Liver (tissue), 9 donors: ENCODE results near the gene NECTIN1. TPM values are rescaled to one million over a fixed set of nuclear protein-coding genes. Genes with fewer than 3 reads are reported as not detected.

ENCODE experiments used
- DNase-seq: peaks from one replicate; pipeline ENCODE4 v3.0.0-alpha.2; 2017; ENCODE audit warnings: low spot score
- H3K27ac ChIP-seq, 2 donors: one replicate each; pipeline ENCODE4 v1.7.0; 2013; ENCODE audit warnings: inconsistent platforms in 2 of 2, low read length in 2 of 2, control low read depth in 1 of 2, low read depth in 1 of 2, mild to moderate bottlenecking in 1 of 2
- H3K27me3 ChIP-seq, 4 donors: one replicate each; pipeline versions ENCODE4 v1.6.1 to v1.7.0; 2013; ENCODE audit warnings: low read length in 3 of 4, inconsistent platforms in 1 of 4, mild to moderate bottlenecking in 1 of 4, moderate library complexity in 1 of 4; ENCODE audit not compliant: control insufficient read depth in 4 of 4, insufficient read depth in 4 of 4
- H3K36me3 ChIP-seq, 4 donors: one replicate each; pipeline versions ENCODE4 v1.6.1 to v1.7.0; 2013; ENCODE audit warnings: low read length in 3 of 4, mild to moderate bottlenecking in 3 of 4, low read depth in 1 of 4, moderate library complexity in 1 of 4; ENCODE audit not compliant: control insufficient read depth in 4 of 4, insufficient read depth in 3 of 4
- H3K4me1 ChIP-seq, 4 donors: one replicate each; pipeline versions ENCODE4 v1.6.1 to v1.7.0; 2013; ENCODE audit warnings: low read length in 3 of 4, mild to moderate bottlenecking in 3 of 4, moderate library complexity in 1 of 4; ENCODE audit not compliant: control insufficient read depth in 4 of 4, insufficient read depth in 4 of 4
- H3K4me3 ChIP-seq, 3 donors: one replicate each; pipeline versions ENCODE4 v1.6.1 to v1.7.0; 2013; ENCODE audit warnings: low read length in 3 of 3, control low read depth in 1 of 3, low read depth in 1 of 3, mild to moderate bottlenecking in 1 of 3
- H3K9ac ChIP-seq, 2 donors: one replicate each; pipeline ENCODE4 v1.7.0; 2013; ENCODE audit warnings: low read length in 2 of 2, mild to moderate bottlenecking in 2 of 2, moderate library complexity in 2 of 2, control low read depth in 1 of 2, low read depth in 1 of 2
- H3K9me3 ChIP-seq, 4 donors: one replicate each; pipeline versions ENCODE4 v1.6.1 to v1.7.0; 2013; ENCODE audit warnings: low read length in 3 of 4; ENCODE audit not compliant: control insufficient read depth in 4 of 4
- EGR1 ChIP-seq, 2 donors: IDR thresholded peaks; 2 replicates each; pipeline ENCODE4 v1.6.1; 2016 to 2018; ENCODE audit warnings: antibody characterized with exemption in 2 of 2, low read depth in 2 of 2
- FOXA1 ChIP-seq: IDR thresholded peaks from 2 replicates; pipeline ENCODE4 v1.6.1; 2016; ENCODE audit warnings: antibody characterized with exemption
- FOXA2 ChIP-seq: IDR thresholded peaks from 2 replicates; pipeline ENCODE4 v1.6.1; 2016; ENCODE audit warnings: antibody characterized with exemption
- GABPA ChIP-seq, 2 donors: IDR thresholded peaks in 1 of 2; conservative IDR thresholded peaks in 1 of 2; 2 replicates each; pipeline ENCODE4 v1.6.1; 2016; ENCODE audit warnings: antibody characterized with exemption in 2 of 2, mild to moderate bottlenecking in 1 of 2, moderate library complexity in 1 of 2
- HNF4A ChIP-seq, 2 donors: conservative IDR thresholded peaks; 2 replicates each; pipeline ENCODE4 v1.6.1; 2016; ENCODE audit warnings: antibody characterized with exemption in 2 of 2, mild to moderate bottlenecking in 2 of 2
- HNF4G ChIP-seq: IDR thresholded peaks from 2 replicates; pipeline ENCODE4 v1.6.1; 2016; ENCODE audit warnings: antibody characterized with exemption
- JUND ChIP-seq, 2 donors: IDR thresholded peaks; 2 replicates each; pipeline ENCODE4 v1.6.1; 2016; ENCODE audit warnings: antibody characterized with exemption in 2 of 2
- NR2F2 ChIP-seq: IDR thresholded peaks from 2 replicates; pipeline ENCODE4 v1.6.1; 2016; ENCODE audit warnings: antibody characterized with exemption
- RAD21 ChIP-seq, 2 donors: IDR thresholded peaks; 2 replicates each; pipeline ENCODE4 v1.6.1; 2016; ENCODE audit warnings: antibody characterized with exemption in 2 of 2, mild to moderate bottlenecking in 2 of 2
- RXRA ChIP-seq, 2 donors: IDR thresholded peaks; 2 replicates each; pipeline ENCODE4 v1.6.1; 2017 to 2018; ENCODE audit warnings: antibody characterized with exemption in 2 of 2, mild to moderate bottlenecking in 1 of 2
- SP1 ChIP-seq: IDR thresholded peaks from 2 replicates; pipeline ENCODE4 v1.6.1; 2018; ENCODE audit warnings: antibody characterized with exemption, mild to moderate bottlenecking
- TAF1 ChIP-seq: conservative IDR thresholded peaks from 2 replicates; pipeline ENCODE4 v1.6.1; 2016; ENCODE audit warnings: antibody characterized with exemption, mild to moderate bottlenecking
- YY1 ChIP-seq: IDR thresholded peaks from 2 replicates; pipeline ENCODE4 v1.6.1; 2016; ENCODE audit warnings: antibody characterized with exemption, mild to moderate bottlenecking
- WGBS: extraction: QIAGEN DNeasy Blood & Tissue Kit; methylation state at CpG from one replicate; pipeline ENCODE4 v1.1.7; 2013; 5-methylcytosine and 5-hydroxymethylcytosine counted together
- polyA plus RNA-seq, 2 donors: library from polyadenylated mRNA; stranded (reverse) in 1 of 2; unstranded in 1 of 2; fragments of 200-250 nt in 1 of 2; fragments of >200 nt in 1 of 2; fragmentation: Nextera tagmentation in 1 of 2; extraction: Ambion mirVana in 1 of 2; gene quantifications; one replicate each; pipeline versions ENCODE4 v1.2.1 to v1.2.3, GENCODE V29; 2013 to 2015
- total RNA-seq, 2 donors: library from RNA; depleted of rRNA; stranded (reverse); fragments of >200 nt; gene quantifications; one replicate each; pipeline ENCODE4 v1.2.3, GENCODE V29; 2014
- TF ChIP-seq, protein P1 (sequence below): IDR thresholded peaks from 2 replicates; pipeline ENCODE4 v1.6.1; 2016; ENCODE audit warnings: antibody characterized with exemption
- TF ChIP-seq, protein P2 (sequence below): fragments of 150-350 bp; IDR thresholded peaks from 2 replicates; pipeline ENCODE4 v1.5.1; 2017; ENCODE audit warnings: improper control_type of control experiment, low read depth, low read length; ENCODE audit not compliant: missing input control
- TF ChIP-seq, protein P3 (sequence below): IDR thresholded peaks from 2 replicates; pipeline ENCODE4 v1.6.1; 2016; ENCODE audit warnings: antibody characterized with exemption
- TF ChIP-seq, protein P4 (sequence below): IDR thresholded peaks from 2 replicates; pipeline ENCODE4 v1.6.1; 2016; ENCODE audit warnings: antibody characterized with exemption
- TF ChIP-seq, protein P5 (sequence below): IDR thresholded peaks from 2 replicates; pipeline ENCODE4 v1.6.1; 2016; ENCODE audit warnings: antibody characterized with exemption, mild to moderate bottlenecking
- donor health status: healthy.
- donor health status: healthy.
- donor health status: healthy.
- donor health status: healthy.
- donor health status: healthy.

Gene NECTIN1
- total and polyA plus RNA-seq, 4 donors, result 0.69 to 7.7 (median 5.0) TPM

DNA sequence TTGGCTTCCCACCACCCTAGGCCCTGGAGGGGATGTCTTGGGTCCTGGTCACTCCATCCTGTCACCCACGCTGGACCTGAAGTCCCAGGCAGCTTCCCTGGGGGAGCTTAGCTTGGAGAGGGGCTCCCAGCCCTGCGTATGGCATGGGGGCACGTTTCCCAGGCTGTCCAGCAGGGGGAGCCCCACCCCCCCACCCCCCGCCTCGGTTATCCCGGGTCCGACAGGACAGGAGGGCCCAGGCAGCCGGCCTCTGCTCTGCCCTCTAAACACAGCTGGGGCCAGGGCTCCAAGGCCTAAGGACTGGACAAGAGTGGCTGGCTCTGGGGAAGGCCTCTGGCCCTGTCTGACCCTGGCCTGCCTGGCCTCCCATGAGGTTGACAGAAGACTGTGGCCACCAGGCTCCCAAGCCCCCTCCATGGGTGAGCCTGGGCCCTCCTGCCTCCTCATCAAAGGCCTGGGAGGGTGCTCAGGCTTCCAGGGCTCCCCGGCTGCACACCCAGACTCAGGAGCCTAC is 104.8 kb downstream of the NECTIN1 start:
- WGBS, result 38% methylated on average over 9 of the region's 9 CpGs
- DNase-seq, result no peak
- H3K4me3 ChIP-seq, result no peak overlapping the region
- no peaks in the 10 kb centered on the region for H3K4me1 ChIP-seq
- no peaks in the 10 kb centered on the region for H3K9me3 ChIP-seq
- H3K9ac ChIP-seq, result no peak overlapping the region
- H3K36me3 ChIP-seq, result no peaks in the 10 kb centered on the region
- H3K27me3 ChIP-seq, result no peaks in the 10 kb centered on the region
- TF ChIP-seq, protein P1, sequence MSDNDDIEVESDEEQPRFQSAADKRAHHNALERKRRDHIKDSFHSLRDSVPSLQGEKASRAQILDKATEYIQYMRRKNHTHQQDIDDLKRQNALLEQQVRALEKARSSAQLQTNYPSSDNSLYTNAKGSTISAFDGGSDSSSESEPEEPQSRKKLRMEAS, result no peak
- H3K27ac ChIP-seq, result no peak overlapping the region

DNA sequence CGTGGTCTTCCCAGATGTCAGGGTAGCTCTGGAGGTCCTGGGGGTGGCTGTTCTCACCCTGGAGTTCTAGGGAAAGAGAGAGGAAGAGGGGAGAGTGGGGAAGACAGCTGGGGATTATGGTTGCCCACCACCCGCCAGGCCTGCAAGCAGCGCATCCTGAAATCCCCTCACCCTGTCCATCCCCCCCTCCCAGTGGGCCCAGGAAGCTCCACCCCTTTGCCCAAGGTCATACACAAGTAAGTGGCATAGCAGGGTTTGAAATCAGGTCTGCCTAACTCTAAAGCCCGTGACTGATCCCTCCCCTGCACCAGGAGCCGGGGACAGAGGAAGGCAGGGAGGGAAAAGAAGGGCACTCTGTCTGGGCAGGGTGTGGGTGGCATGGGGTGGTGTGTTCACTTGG is 105.3 kb downstream of the NECTIN1 start:
- TF ChIP-seq RXRA (IDR thresholded peaks at IDR 0.05) (no peak), FOXA2 (no peak), HNF4G (no peak), JUND (IDR thresholded peaks at IDR 0.05) (no peak), TAF1 (no peak), GABPA (IDR thresholded peaks at IDR 0.05 in 1 of 2, conservative IDR thresholded peaks at IDR 0.05 in 1 of 2) (no peak), HNF4A (conservative IDR thresholded peaks at IDR 0.05) (no peak), YY1 (no peak), NR2F2 (no peak), EGR1 (IDR thresholded peaks at IDR 0.05; ENCODE audit: low read depth in 2 of 2) (no peak), FOXA1 (no peak), RAD21 (IDR thresholded peaks at IDR 0.05) (no peak), SP1 (no peak)
- TF ChIP-seq, protein P2, sequence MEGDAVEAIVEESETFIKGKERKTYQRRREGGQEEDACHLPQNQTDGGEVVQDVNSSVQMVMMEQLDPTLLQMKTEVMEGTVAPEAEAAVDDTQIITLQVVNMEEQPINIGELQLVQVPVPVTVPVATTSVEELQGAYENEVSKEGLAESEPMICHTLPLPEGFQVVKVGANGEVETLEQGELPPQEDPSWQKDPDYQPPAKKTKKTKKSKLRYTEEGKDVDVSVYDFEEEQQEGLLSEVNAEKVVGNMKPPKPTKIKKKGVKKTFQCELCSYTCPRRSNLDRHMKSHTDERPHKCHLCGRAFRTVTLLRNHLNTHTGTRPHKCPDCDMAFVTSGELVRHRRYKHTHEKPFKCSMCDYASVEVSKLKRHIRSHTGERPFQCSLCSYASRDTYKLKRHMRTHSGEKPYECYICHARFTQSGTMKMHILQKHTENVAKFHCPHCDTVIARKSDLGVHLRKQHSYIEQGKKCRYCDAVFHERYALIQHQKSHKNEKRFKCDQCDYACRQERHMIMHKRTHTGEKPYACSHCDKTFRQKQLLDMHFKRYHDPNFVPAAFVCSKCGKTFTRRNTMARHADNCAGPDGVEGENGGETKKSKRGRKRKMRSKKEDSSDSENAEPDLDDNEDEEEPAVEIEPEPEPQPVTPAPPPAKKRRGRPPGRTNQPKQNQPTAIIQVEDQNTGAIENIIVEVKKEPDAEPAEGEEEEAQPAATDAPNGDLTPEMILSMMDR, result no peak
- TF ChIP-seq, protein P3, sequence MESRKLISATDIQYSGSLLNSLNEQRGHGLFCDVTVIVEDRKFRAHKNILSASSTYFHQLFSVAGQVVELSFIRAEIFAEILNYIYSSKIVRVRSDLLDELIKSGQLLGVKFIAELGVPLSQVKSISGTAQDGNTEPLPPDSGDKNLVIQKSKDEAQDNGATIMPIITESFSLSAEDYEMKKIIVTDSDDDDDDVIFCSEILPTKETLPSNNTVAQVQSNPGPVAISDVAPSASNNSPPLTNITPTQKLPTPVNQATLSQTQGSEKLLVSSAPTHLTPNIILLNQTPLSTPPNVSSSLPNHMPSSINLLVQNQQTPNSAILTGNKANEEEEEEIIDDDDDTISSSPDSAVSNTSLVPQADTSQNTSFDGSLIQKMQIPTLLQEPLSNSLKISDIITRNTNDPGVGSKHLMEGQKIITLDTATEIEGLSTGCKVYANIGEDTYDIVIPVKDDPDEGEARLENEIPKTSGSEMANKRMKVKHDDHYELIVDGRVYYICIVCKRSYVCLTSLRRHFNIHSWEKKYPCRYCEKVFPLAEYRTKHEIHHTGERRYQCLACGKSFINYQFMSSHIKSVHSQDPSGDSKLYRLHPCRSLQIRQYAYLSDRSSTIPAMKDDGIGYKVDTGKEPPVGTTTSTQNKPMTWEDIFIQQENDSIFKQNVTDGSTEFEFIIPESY, result no peak
- TF ChIP-seq, protein P1, result no peak
- TF ChIP-seq, protein P4, sequence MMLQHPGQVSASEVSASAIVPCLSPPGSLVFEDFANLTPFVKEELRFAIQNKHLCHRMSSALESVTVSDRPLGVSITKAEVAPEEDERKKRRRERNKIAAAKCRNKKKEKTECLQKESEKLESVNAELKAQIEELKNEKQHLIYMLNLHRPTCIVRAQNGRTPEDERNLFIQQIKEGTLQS, result no peak
- TF ChIP-seq, protein P5, sequence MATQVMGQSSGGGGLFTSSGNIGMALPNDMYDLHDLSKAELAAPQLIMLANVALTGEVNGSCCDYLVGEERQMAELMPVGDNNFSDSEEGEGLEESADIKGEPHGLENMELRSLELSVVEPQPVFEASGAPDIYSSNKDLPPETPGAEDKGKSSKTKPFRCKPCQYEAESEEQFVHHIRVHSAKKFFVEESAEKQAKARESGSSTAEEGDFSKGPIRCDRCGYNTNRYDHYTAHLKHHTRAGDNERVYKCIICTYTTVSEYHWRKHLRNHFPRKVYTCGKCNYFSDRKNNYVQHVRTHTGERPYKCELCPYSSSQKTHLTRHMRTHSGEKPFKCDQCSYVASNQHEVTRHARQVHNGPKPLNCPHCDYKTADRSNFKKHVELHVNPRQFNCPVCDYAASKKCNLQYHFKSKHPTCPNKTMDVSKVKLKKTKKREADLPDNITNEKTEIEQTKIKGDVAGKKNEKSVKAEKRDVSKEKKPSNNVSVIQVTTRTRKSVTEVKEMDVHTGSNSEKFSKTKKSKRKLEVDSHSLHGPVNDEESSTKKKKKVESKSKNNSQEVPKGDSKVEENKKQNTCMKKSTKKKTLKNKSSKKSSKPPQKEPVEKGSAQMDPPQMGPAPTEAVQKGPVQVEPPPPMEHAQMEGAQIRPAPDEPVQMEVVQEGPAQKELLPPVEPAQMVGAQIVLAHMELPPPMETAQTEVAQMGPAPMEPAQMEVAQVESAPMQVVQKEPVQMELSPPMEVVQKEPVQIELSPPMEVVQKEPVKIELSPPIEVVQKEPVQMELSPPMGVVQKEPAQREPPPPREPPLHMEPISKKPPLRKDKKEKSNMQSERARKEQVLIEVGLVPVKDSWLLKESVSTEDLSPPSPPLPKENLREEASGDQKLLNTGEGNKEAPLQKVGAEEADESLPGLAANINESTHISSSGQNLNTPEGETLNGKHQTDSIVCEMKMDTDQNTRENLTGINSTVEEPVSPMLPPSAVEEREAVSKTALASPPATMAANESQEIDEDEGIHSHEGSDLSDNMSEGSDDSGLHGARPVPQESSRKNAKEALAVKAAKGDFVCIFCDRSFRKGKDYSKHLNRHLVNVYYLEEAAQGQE, result no peak
- WGBS, result 81% methylated on average over 5 of the region's 5 CpGs
- Histone ChIP-seq H3K27me3 (no peaks in the 10 kb centered on the region), H3K27ac (no peak overlapping the region), H3K9ac (no peak overlapping the region), H3K36me3 (no peaks in the 10 kb centered on the region), H3K9me3 (no peaks in the 10 kb centered on the region), H3K4me1 (no peaks in the 10 kb centered on the region), H3K4me3 (no peak overlapping the region)
- no peak for DNase-seq
